Cardiac muscle cell (in vitro differentiated cells and primary cell): Measurements from ENCODE around the gene RNASE13. TPM values are rescaled to one million over a fixed set of nuclear protein-coding genes. Genes with fewer than 3 reads are reported as not detected.
A peak's percentile ranks its signal among the peaks of the same experiment; 100 is the strongest.

ENCODE experiments used
- DNase-seq, 2 donors: peaks; one replicate each; pipeline versions ENCODE4 v3.0.0 to v3.0.0-alpha.2; 2010 to 2017; ENCODE audit warnings: low read depth in 1 of 2, low spot score in 1 of 2
- H3K27ac ChIP-seq: fragments of 200-600 bp; sonication (generic); 2 replicates; pipeline ENCODE4 v1.5.1; 2016
- H3K27me3 ChIP-seq: fragments of 200-600 bp; sonication (generic); 2 replicates; pipeline ENCODE4 v1.6.0; 2016; ENCODE audit warnings: control low read depth
- H3K36me3 ChIP-seq: fragments of 200-600 bp; sonication (generic); 2 replicates; pipeline ENCODE4 v1.5.1; 2016; ENCODE audit warnings: control low read depth
- H3K4me1 ChIP-seq: fragments of 200-600 bp; sonication (generic); 2 replicates; pipeline ENCODE4 v1.8.1; 2017; ENCODE audit warnings: low read depth, mild to moderate bottlenecking, mixed run types
- H3K4me3 ChIP-seq: fragments of 200-600 bp; sonication (generic); 2 replicates; pipeline ENCODE4 v1.5.1; 2016; ENCODE audit warnings: mild to moderate bottlenecking
- H3K9me3 ChIP-seq: fragments of 200-600 bp; sonication (generic); 2 replicates; pipeline ENCODE4 v1.5.1; 2017; ENCODE audit warnings: low read depth, mild to moderate bottlenecking, control low read depth
- CTCF ChIP-seq: IDR thresholded peaks from 2 replicates; pipeline ENCODE4 v1.5.1; 2012; ENCODE audit warnings: low read depth, mild to moderate bottlenecking, low read length
- polyA plus RNA-seq: library from polyadenylated mRNA; unstranded; fragments of >200 nt; fragmentation: Nextera tagmentation; extraction: Ambion mirVana; gene quantifications from 2 replicates; pipeline ENCODE4 v1.2.1, GENCODE V29; 2016
- total RNA-seq: library from RNA; depleted of rRNA; stranded (reverse); fragments of >200 nt; gene quantifications from 2 replicates; pipeline ENCODE4 v1.2.3, GENCODE V29; 2016

RNASE13 gene
- total and polyA plus RNA-seq, 2 experiments from 2014 or later, result not detected

GRCh38 chr14:21072781-21073339 lies 38.3 kb upstream of the RNASE13 start:
- H3K36me3 ChIP-seq, result peaks cover 18% of the 10 kb centered on the region
- no peak for TF ChIP-seq CTCF
- H3K4me3 ChIP-seq, result no peak overlapping the region
- peaks cover 8% of the 10 kb centered on the region for H3K4me1 ChIP-seq
- no peaks in the 10 kb centered on the region for H3K27me3 ChIP-seq
- H3K9me3 ChIP-seq, result no peaks in the 10 kb centered on the region
- no peak for DNase-seq
- no peak overlapping the region for H3K27ac ChIP-seq

- peaks cover 14% of the 10 kb centered on the region for H3K36me3 ChIP-seq
- no peaks in the 10 kb centered on the region for H3K9me3 ChIP-seq
- TF ChIP-seq CTCF, result no peak
- H3K4me1 ChIP-seq, result peaks cover 8% of the 10 kb centered on the region
- peak overlapping the region; percentile 77 for H3K27ac ChIP-seq
- no peaks in the 10 kb centered on the region for H3K27me3 ChIP-seq
- peak overlapping the region; percentile 85 for H3K4me3 ChIP-seq
- DNase-seq, result peak in 1 of 2 donors; percentile 77
Measured at GRCh38 chr14:21072031-21072473, 37.4 kb upstream of the RNASE13 start.

- no peak for TF ChIP-seq CTCF
- H3K36me3 ChIP-seq, result peaks cover 10% of the 10 kb centered on the region
- peaks cover 8% of the 10 kb centered on the region for H3K4me1 ChIP-seq
- H3K4me3 ChIP-seq, result peak overlapping the region; percentile 85
- DNase-seq, result peak; percentile 84 to 94
- H3K27ac ChIP-seq, result peak overlapping the region; percentile 77
- H3K9me3 ChIP-seq, result no peaks in the 10 kb centered on the region
- no peaks in the 10 kb centered on the region for H3K27me3 ChIP-seq
Measured at GRCh38 chr14:21071225-21072030, 36.8 kb upstream of the RNASE13 start.

GRCh38 chr14:21070610-21071224 lies 36.1 kb upstream of the RNASE13 start:
- Histone ChIP-seq H3K27ac (peak overlapping the region; percentile 77), H3K36me3 (peaks cover 3% of the 10 kb centered on the region), H3K4me1 (peaks cover 8% of the 10 kb centered on the region), H3K27me3 (no peaks in the 10 kb centered on the region), H3K4me3 (peak overlapping the region; percentile 85), H3K9me3 (no peaks in the 10 kb centered on the region)
- peak; percentile 60 to 75 for DNase-seq
- TF ChIP-seq CTCF, result no peak

GRCh38 chr14:21070083-21070609 lies 35.5 kb upstream of the RNASE13 start, which contains the start of gene ARHGEF40:
ARHGEF40 (plus strand) TSS chr14:21070304; CDS start chr14:21070397, 93 bp downstream.
- H3K36me3 ChIP-seq, result no peaks in the 10 kb centered on the region
- no peaks in the 10 kb centered on the region for H3K9me3 ChIP-seq
- peak within 1 kb of the TSS; percentile 85 for H3K4me3 ChIP-seq
- peak; percentile 66 to 88 for DNase-seq
- H3K27ac ChIP-seq, result peak within 1 kb of the TSS; percentile 77
- peaks cover 8% of the 10 kb centered on the region for H3K4me1 ChIP-seq
- H3K27me3 ChIP-seq, result no peaks in the 10 kb centered on the region
- no peak for TF ChIP-seq CTCF
